HEK293 (cell line): ENCODE results near the gene CDC42EP1.

Experiments used
- BCL11B ChIP-seq: fragments of 450-650 bp; formaldehyde crosslinking; IDR thresholded peaks from 2 replicates; pipeline ENCODE4 v1.5.1; 2016; ENCODE audit warnings: low read depth, missing biosample characterization, missing genetic modification characterization
- BCL6B ChIP-seq: fragments of 450-650 bp; formaldehyde crosslinking; IDR thresholded peaks from 2 replicates; pipeline ENCODE4 v1.5.1; 2017; ENCODE audit warnings: missing biosample characterization, missing genetic modification characterization
- EGR2 ChIP-seq: fragments of 450-650 bp; formaldehyde crosslinking; IDR thresholded peaks from 2 replicates; pipeline ENCODE4 v1.5.1; 2016; ENCODE audit warnings: low read depth, missing biosample characterization, missing genetic modification characterization
- ELK4 ChIP-seq: IDR thresholded peaks from 2 replicates; pipeline ENCODE4 v1.6.1; 2011; ENCODE audit warnings: mild to moderate bottlenecking, low read depth, low read length, borderline replicate concordance
- HOXD13 ChIP-seq: sonication (generic); formaldehyde crosslinking; IDR thresholded peaks from 2 replicates; pipeline ENCODE4 v1.8.0; 2022; ENCODE audit warnings: missing genetic modification reagents, borderline replicate concordance
- KLF9 ChIP-seq: fragments of 450-650 bp; formaldehyde crosslinking; IDR thresholded peaks from 2 replicates; pipeline ENCODE4 v1.5.1; 2016; ENCODE audit warnings: missing biosample characterization, missing genetic modification characterization, low read depth
- OSR2 ChIP-seq: fragments of 450-650 bp; formaldehyde crosslinking; IDR thresholded peaks from 2 replicates; pipeline ENCODE4 v1.5.1; 2016; ENCODE audit warnings: missing biosample characterization, missing genetic modification characterization
- PRDM1 ChIP-seq: fragments of 450-650 bp; formaldehyde crosslinking; IDR thresholded peaks from 2 replicates; pipeline ENCODE4; 2016; ENCODE audit warnings: missing biosample characterization, missing genetic modification characterization
- PRDM6 ChIP-seq: fragments of 450-650 bp; formaldehyde crosslinking; IDR thresholded peaks from 2 replicates; pipeline ENCODE4 v1.5.1; 2017; ENCODE audit warnings: missing biosample characterization, missing genetic modification characterization
- TRIM28 ChIP-seq: IDR thresholded peaks from 2 replicates; pipeline ENCODE4 v1.6.1; 2011; ENCODE audit warnings: low read length, control low read depth, borderline replicate concordance
- WT1 ChIP-seq: fragments of 450-650 bp; formaldehyde crosslinking; IDR thresholded peaks from 2 replicates; pipeline ENCODE4 v1.5.1; 2016; ENCODE audit warnings: missing biosample characterization, missing genetic modification characterization
- ZBTB11 ChIP-seq: fragments of 450-650 bp; formaldehyde crosslinking; conservative IDR thresholded peaks from 2 replicates; pipeline ENCODE4 v1.5.1; 2016; ENCODE audit warnings: low read depth, missing biosample characterization, missing genetic modification characterization
- ZBTB6 ChIP-seq: fragments of 450-650 bp; formaldehyde crosslinking; IDR thresholded peaks from 2 replicates; pipeline ENCODE4 v1.5.1; 2017; ENCODE audit warnings: missing biosample characterization, missing genetic modification characterization
- ZNF138 ChIP-seq: fragments of 450-650 bp; formaldehyde crosslinking; IDR thresholded peaks from 2 replicates; pipeline ENCODE4 v1.5.1; 2016; ENCODE audit warnings: missing biosample characterization, missing genetic modification characterization, borderline replicate concordance
- ZNF157 ChIP-seq: fragments of 450-650 bp; formaldehyde crosslinking; IDR thresholded peaks from 2 replicates; pipeline ENCODE4 v1.5.1; 2016; ENCODE audit warnings: missing biosample characterization, missing genetic modification characterization
- ZNF223 ChIP-seq: fragments of 450-650 bp; formaldehyde crosslinking; IDR thresholded peaks from 2 replicates; pipeline ENCODE4 v1.5.1; 2016; ENCODE audit warnings: missing biosample characterization, missing genetic modification characterization
- ZNF24 ChIP-seq: fragments of 450-650 bp; formaldehyde crosslinking; IDR thresholded peaks from 2 replicates; pipeline ENCODE4 v1.5.1; 2016; ENCODE audit warnings: missing biosample characterization, missing genetic modification characterization
- ZNF311 ChIP-seq: fragments of 450-650 bp; formaldehyde crosslinking; IDR thresholded peaks from 2 replicates; pipeline ENCODE4 v1.5.1; 2017; ENCODE audit warnings: missing biosample characterization, missing genetic modification characterization, borderline replicate concordance
- ZNF324 ChIP-seq: fragments of 450-650 bp; formaldehyde crosslinking; IDR thresholded peaks from 2 replicates; pipeline ENCODE4 v1.5.1; 2016; ENCODE audit warnings: missing biosample characterization, missing genetic modification characterization
- ZNF354C ChIP-seq: fragments of 450-650 bp; formaldehyde crosslinking; IDR thresholded peaks from 2 replicates; pipeline ENCODE4 v1.5.1; 2016; ENCODE audit warnings: missing biosample characterization, missing genetic modification characterization, low read depth, borderline replicate concordance
- ZNF433 ChIP-seq: fragments of 450-650 bp; formaldehyde crosslinking; IDR thresholded peaks from 2 replicates; pipeline ENCODE4 v1.5.1; 2016; ENCODE audit warnings: missing biosample characterization, missing genetic modification characterization, low read depth
- ZNF510 ChIP-seq: fragments of 450-650 bp; formaldehyde crosslinking; IDR thresholded peaks from 2 replicates; pipeline ENCODE4 v1.5.1; 2018; ENCODE audit warnings: mild to moderate bottlenecking, missing genetic modification characterization, missing biosample characterization; ENCODE audit not compliant: insufficient replicate concordance
- ZNF549 ChIP-seq: fragments of 450-650 bp; IDR thresholded peaks from 2 replicates; pipeline ENCODE4 v1.5.1; 2018; ENCODE audit warnings: missing biosample characterization, missing genetic modification characterization, mild to moderate bottlenecking, inconsistent platforms, moderate library complexity
- ZNF561 ChIP-seq: fragments of 450-650 bp; IDR thresholded peaks from 2 replicates; pipeline ENCODE4 v1.5.1; 2018; ENCODE audit warnings: missing biosample characterization, missing genetic modification characterization, borderline replicate concordance
- ZNF610 ChIP-seq: fragments of 450-650 bp; formaldehyde crosslinking; IDR thresholded peaks from 2 replicates; pipeline ENCODE4 v1.5.1; 2016; ENCODE audit warnings: missing biosample characterization, missing genetic modification characterization, borderline replicate concordance
- ZNF645 ChIP-seq: fragments of 450-650 bp; formaldehyde crosslinking; IDR thresholded peaks from 2 replicates; pipeline ENCODE4; 2016; ENCODE audit warnings: missing biosample characterization, missing genetic modification characterization
- ZNF792 ChIP-seq: fragments of 450-650 bp; formaldehyde crosslinking; IDR thresholded peaks from 2 replicates; pipeline ENCODE4 v1.5.1; 2016; ENCODE audit warnings: missing biosample characterization, missing genetic modification characterization
- ZNF830 ChIP-seq: fragments of 450-650 bp; IDR thresholded peaks from 2 replicates; pipeline ENCODE4 v1.5.0; 2018; ENCODE audit warnings: missing biosample characterization, missing genetic modification characterization, low read depth, mild to moderate bottlenecking, moderate library complexity
- ZNF837 ChIP-seq: fragments of 450-650 bp; formaldehyde crosslinking; IDR thresholded peaks from 2 replicates; pipeline ENCODE4 v1.5.1; 2016; ENCODE audit warnings: missing biosample characterization, missing genetic modification characterization
- ZSCAN23 ChIP-seq: fragments of 450-650 bp; formaldehyde crosslinking; IDR thresholded peaks from 2 replicates; pipeline ENCODE4 v1.5.1; 2016; ENCODE audit warnings: missing biosample characterization, missing genetic modification characterization

The CDC42EP1 gene

GRCh38 chr22:37608477-37609239, 48.4 kb downstream of the CDC42EP1 start, which contains the start of gene GGA1 (continued):
- TF ChIP-seq ZBTB6 (tag by site-specific recombination) (peak; percentile 99), ZSCAN23 (tag by site-specific recombination) (no peak), ZNF610 (tag by site-specific recombination) (peak; percentile 57; the same call in 1 of the 2 replicates), BCL11B (peak; percentile 16; the same call in 1 of the 2 replicates), WT1 (tag by site-specific recombination) (0 out of 2 replicates have a peak, but pooled peaks have one; percentile 50), ZNF354C (tag by site-specific recombination) (no peak), PRDM6 (no peak), ZNF157 (tag by site-specific recombination) (no peak), EGR2 (tag by site-specific recombination) (peak; percentile 58; the same call in 1 of the 2 replicates), ZNF223 (tag by site-specific recombination) (no peak), ZNF837 (tag by site-specific recombination) (no peak), PRDM1 (no peak), ZNF510 (tag by site-specific recombination) (no peak), ZNF645 (tag by site-specific recombination) (no peak), ZNF830 (no peak), ZNF433 (tag by site-specific recombination) (no peak), ZNF792 (tag by site-specific recombination) (no peak), HOXD13 (CRISPR knock-in tag) (no peak), ZNF324 (tag by site-specific recombination) (peak; percentile 81; the same call in 1 of the 2 replicates), ZNF24 (tag by site-specific recombination) (0 out of 2 replicates have a peak, but pooled peaks have one; percentile 56), ZNF561 (tag by site-specific recombination) (no peak; the same call in 1 of the 2 replicates), BCL6B (tag by site-specific recombination) (no peak), ZNF549 (tag by site-specific recombination) (no peak), ZNF138 (tag by site-specific recombination) (no peak), ZBTB11 (peak; percentile 97), ELK4 (peak; percentile 74; the same call in 1 of the 2 replicates), OSR2 (tag by site-specific recombination) (no peak; the same call in 1 of the 2 replicates), KLF9 (tag by site-specific recombination) (peak; percentile 83), TRIM28 (no peak), ZNF311 (tag by site-specific recombination) (no peak)
